ENCODE results near the gene GLUD1.
"Not testable (repeated sequence)": the region's sequence is repeated elsewhere in the genome, so short reads cannot be mapped to it uniquely, and the experiment has no call there.

The GLUD1 gene

DNA sequence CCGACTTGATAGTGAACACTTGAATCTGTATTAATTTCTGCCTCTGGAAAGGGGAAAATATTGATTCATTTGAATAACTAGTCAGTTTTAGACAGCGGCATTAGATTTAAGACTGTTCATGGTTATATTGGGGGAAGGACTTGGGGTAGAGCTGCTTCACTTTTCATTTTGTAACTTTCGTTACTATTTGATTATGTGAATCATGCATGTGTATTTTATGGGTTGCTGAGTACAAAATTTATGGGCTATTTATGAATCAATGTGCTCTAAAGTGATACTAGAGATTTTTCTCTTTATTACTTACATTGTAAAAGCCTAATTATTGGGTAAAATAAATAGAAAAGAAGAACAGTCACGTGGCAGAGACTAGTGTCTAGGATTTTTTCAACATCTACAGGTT lies 4.9 kb downstream of the GLUD1 start:
- DNase-seq: no peak

DNA sequence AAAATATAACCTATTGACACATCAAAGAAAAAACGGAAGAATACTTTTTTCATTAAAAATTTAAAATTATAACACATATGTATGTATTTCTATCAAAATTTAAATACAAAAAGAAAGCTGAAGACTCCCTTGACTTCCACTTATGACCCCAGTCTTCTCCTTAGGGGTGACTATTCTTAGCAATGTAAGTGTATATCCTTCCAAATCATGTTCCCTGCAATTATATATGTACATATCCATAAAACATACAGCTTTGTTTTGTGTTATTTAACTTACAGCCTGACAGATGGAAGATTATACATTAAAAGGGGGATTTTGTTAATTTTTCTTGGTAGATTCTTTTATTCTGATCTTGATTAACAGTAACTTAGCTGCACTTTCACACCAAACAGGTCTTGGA lies 9.1 kb downstream of the GLUD1 start:
- DNase-seq: no peak

DNA sequence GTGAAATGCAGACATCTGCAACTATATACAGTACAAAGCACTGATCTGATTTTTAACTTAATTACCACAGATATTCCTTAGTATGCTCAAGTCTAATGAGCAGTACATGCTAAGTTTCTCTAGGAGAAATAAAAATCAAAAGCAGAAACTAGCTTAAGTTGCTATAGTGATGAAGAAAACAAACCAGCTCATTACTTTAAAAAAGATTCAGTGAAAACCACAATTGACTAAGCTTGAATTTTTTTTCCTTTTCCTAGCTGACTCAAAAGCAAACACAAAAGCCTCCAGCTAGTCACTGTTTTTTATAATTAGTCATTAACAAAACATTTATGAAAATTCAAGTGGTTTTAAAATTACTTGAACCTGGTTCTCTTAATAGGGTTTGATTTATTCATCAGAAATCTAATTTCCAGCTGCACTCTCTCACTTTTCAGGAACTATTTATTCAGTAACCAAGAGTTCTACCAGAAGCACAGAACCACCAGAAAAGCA lies 10.3 kb downstream of the GLUD1 start:
- DNase-seq: not testable (repeated sequence)

DNA sequence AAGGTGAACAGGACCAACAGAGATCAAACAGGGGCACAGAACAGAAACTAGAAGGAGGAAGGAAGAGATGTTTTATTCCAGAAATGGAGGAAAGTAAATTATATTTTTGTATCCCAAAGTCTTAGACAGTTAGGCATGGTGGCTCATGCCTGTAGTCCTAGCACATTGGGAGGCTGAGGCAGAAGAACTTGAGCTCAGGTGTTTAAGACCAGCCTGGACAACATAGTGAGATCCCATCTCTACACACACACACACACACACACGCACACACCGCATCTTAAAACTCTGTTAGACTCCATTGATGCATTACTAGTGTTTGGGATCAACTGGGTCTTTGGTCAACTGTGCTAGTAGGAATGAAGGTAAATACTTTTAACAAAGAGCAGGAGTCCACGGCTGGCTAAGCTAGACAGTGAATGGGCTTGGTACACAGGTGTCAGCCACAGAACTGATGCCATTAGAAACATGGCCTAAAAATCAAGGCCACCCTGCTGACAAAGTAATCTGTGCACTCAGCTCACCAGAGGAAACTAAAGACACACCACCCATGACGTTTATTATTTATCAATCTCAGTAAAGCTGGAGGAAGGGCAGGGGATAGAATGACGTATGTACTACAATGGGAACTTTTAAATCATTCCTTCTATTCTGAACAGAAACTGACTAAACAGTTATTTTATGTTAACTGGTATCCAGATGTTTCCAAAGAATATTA lies 10.9 kb downstream of the GLUD1 start:
- peak in 2 of 3 experiments; percentile 4 to 55 for DNase-seq

DNA sequence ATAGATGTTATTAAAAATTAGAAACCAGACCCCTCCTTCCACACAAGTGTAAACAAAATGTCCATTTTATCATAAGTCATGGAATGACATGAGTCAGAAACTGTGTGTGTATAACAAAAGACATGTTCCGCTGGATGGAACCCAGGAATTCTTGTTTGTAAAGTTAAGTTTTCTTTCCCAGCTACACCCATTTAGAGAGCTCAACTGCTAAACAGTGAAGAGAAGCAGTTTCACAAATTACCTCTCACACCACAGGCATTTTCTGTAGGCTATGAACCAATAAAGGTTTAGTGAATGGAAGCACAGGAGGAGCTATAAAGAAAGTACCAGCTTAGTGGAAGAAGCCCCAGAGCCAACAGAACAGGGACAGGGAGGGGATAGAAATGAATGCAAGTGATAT lies 12.4 kb downstream of the GLUD1 start:
- peak in 1 of 3 experiments; percentile 0 for DNase-seq

DNA sequence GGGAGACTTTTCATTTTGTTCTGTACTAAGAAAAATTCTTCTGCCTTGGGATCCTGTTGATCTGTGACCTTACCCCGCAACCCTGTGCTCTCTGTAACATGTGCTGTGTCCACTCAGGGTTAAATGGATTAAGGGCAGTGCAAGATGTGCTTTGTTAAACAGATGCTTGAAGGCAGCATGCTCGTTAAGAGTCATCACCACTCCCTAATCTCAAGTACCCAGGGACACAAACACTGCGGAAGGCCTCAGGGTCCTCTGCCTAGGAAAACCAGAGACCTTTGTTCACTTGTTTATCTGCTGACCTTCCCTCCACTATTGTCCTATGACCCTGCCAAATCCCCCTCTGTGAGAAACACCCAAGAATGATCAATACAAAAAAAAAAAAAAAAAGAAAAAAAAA lies 13.1 kb downstream of the GLUD1 start:
- not testable (repeated sequence) for DNase-seq

DNA sequence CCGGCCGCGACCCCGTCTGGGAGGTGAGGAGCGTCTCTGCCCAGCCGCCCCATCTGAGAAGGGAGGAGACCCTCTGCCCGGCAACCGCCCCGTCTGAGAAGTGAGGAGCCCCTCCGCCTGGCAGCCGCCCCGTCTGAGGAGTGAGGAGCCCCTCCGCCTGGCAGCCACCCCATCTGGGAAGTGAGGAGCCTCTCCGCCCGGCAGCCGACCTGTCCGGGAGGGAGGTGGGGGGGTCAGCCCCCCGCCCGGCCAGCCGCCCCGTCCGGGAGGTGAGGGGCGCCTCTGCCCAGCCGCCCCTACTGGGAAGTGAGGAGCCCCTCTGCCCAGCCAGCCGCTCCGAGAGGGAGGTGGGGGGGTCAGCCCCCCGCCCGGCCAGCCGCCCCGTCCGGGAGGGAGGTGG lies 14.0 kb downstream of the GLUD1 start:
- not testable (repeated sequence) for DNase-seq

DNA sequence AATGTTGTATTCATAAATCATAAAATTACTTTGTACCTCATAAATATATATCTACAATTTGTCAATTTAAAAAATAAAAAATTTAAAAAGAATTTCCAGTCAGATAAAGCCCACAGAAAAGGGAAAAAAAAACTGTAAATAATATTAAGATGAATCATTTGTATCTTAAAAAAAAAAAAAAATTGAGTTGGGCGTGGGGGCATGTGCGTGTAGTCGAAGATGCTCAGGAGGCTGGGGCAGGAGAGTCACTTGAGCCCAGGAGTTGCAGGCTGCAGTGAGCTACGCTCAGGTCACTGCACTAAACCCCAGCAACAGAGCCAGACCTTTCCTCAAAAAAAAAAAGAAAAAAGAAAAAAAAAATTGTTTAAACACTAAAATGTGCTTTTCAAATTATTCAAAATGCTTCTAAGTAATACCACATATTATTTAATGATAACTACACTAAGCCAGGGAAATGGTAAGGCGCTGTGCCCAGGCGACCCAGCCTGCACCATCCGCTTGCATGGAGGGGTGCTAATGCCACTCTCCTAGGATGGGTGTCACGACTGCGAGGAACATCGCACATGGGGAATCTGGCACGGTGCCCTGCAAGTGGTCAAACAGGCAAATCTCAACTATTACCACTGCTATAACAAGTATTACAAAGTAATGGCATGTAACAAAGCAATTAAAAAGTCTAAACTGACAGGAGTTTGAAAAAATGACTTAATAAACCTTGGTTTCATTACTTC lies 15.4 kb downstream of the GLUD1 start:
- DNase-seq: no peak

DNA sequence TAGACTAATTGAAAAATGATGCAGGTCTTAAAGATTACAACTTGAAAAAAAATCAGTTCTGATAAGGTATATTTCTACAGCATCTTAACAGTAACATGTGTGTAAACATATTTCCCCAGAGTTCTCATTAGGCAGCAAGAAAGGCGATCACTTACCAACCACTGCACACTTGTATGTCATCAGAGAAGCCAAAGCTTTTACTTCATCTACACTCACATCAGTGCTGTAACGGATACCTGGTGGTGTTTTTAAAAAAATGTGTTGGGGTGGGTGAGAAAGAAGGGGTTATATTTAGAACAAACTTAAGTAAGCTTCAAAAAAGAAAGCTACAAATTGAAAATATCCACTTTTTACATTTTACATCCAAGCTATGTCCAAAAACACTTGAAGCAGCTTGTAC lies 18.2 kb downstream of the GLUD1 start:
- DNase-seq: not testable (repeated sequence)

DNA sequence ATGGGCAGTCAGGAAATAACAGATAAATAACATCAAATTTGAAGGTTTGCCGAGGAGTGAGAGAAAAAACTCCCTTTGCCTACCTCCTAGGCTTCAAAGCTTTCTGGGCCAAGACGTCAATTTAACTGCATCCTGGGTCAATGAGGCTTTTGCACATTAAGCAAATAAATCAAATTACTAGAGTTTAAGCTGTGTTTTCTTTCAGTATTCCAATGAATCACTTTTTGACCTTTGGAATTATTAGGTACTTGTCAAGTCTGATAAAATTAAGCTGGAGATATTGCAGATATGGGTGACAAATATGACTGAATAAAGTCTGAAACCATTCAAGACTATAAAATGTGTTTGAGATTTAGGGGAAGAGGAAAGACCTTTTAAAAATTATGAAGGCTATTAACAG lies 22.2 kb downstream of the GLUD1 start:
- no peak for DNase-seq

DNA sequence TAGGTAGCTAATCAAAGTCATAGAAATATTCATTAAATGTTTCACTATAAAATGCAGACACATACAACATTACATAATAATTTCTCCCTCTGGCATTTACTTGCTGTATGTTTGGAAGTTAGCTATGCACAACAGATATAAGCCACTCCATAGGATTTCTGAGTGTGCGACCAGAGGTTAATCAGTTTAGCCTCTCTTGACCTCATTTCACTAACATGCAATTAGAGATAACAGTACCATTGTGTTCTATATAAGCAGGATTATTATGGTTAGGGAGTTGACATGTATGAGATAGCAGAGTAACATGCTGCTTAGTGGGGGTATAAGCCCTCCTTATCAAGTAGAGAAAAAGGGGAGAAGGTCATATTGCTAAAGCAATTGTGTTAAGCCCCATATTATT lies 26.4 kb downstream of the GLUD1 start:
- no peak for DNase-seq

DNA sequence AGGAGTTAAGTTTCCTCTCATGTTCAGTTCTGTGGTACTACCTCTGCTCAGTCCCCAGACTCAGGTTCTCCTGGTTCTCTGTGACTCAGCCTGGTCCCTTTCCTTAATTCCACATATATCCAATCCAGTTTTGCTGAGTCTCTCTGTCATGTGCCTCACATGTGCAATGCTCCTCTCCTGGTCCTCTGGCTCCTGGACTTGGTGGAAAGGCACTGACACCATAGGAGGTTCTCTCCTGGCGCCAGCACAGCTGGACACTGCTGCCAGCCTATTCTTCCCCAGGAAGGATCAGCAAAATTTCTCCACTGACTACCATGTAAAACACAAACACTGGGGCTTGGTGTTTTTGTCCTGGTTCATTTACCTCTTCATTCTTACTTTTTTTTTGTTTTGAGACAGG lies 27.8 kb downstream of the GLUD1 start:
- DNase-seq: no peak

DNA sequence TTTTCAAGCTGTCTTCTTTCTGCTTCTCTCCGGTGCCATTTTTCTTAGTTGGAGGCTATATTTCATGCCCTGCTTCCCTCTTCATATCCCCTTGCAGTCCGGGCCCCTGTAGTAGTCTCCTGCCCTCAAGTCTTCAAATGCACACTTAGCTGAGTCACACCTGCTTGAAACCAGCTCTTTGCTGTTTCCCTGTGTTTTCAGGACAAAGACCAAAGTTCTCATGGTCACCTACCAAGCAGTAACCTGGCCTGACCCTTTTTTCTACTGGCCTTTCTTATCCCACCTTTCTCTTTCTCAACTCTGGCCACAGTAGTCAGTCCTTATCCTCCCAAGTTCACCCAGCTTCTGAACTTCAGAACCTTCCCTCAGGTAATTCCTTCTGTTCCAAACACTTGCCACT lies 28.5 kb downstream of the GLUD1 start:
- no peak for DNase-seq

DNA sequence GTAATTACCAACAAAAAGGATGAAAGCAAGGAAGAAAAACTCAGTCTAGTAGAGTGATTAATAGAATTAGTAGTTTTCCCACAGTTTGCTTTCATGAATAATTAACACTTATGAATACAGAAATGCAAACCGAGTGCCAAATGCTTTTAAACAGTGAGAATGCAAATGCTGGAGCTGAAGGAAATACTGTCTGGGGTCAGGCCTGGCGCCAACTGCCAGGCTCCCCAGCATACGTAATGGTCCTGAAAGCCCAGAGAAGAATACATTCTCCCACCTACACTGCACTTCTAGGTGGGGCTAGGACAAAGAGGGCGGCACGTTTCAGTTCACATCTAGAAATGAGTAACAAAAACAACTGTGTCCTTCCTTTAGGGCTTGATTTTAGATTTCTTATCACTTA lies 30.0 kb downstream of the GLUD1 start:
- DNase-seq: no peak

DNA sequence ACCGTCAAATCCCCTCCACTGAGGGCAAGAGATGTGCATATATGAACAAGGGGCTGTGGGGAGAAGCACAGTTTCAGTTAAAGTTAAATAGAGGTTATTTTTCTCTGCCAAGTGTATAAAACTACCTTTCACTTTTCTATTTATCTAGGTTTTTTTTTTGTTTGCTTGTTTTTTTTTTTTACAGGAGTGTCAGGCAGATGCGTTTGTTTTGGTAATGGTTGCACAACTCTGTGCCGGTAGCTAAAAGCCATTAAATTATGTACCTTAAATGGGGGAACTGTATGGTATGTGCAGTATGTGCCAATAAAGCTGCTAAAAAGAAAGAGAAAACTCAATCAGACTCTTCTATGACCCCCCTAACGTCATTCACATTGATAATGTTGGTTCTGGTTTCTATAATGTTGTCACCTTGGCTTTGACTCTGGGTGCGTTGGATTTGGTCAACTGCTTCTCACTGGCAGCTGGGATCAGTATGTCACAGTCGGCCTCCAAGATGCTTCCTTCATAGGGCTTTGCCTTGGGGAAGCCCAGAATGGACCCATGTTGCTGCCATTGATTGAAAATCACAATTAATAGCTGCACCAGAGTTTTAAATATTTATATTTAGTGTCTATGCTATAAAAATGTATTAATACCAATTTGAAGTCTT lies 34.2 kb downstream of the GLUD1 start:
- no peak for DNase-seq

DNA sequence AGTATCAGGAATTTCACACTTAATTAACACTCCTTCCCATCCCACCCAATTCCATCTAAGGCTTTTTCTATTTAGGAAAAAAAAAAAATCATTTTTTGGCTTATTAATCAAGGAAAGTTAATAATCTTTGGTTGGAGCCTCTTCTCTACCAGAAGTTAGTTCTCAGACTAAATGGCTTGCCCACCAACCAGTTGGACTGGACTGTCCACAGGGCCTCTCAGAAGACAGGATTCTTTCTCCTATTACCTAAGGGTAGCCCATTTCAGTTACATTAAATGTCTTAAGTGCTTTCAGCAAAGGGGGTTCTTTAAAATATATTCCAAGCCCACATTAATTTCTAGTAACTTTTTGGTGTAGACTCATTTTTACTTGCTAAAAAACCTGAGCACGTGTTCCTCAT lies 35.2 kb downstream of the GLUD1 start:
- no peak for DNase-seq

DNA sequence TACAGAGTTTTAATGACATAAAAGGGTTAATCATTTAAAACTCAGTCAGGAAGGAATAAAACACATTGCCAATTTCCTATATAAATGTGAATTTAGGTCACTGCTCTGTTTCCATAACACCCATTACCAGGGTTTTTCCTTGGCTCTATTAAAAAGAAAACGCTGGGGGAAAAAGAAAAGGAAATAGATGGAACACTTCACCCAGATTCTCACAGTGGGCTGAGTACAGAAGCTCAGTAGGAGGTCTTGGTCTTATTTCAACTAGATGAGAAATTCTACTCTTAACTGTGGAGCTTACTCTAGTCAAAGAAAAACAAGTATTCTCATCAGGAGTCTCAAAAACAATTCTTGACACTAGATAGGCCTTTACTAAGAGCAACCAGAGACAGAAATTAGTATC lies 36.5 kb downstream of the GLUD1 start:
- DNase-seq: no peak

DNA sequence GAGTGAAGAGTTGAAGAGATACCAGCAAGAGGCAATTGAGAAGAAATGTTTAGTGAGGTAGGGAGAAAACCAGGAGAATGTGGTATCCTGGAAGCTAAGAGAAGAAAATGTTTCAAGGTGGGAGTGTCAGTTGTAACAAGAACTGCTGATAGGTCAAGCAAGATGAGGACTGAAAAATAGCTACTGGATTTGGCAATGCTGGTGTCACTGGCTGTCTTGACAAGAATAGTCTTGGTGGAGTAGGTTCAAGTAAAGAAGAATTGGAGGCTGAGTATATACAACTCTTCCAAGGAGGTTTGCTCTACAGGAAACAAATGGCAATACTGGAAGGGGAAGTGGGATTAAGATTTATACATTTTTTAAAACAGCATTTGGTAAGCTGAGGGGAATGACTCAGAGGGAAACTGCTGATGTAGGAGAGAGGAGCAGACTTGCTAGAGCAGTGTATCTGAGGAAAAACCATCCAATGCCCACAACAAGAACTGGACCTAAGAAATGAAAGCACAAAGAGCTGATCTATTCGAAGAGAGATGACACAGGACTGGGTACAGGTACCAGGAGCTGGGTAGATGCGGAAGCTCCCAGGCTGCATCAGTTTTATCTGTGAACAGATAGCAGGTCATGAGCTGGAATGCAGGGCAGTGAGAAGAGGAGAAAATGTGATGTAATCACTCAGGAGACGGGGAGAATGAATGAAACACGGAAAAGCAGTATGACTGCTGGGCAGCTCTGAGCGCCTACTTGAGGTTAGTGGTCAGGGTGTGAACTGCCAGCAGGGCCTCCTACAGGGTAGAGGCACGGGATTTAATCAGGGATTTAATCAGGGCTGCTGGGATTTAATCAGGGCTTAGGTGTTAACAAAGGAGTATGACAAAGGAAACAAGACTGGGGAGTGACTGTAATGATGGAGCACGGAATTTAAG lies 40.0 kb downstream of the GLUD1 start:
- no peak for DNase-seq

DNA sequence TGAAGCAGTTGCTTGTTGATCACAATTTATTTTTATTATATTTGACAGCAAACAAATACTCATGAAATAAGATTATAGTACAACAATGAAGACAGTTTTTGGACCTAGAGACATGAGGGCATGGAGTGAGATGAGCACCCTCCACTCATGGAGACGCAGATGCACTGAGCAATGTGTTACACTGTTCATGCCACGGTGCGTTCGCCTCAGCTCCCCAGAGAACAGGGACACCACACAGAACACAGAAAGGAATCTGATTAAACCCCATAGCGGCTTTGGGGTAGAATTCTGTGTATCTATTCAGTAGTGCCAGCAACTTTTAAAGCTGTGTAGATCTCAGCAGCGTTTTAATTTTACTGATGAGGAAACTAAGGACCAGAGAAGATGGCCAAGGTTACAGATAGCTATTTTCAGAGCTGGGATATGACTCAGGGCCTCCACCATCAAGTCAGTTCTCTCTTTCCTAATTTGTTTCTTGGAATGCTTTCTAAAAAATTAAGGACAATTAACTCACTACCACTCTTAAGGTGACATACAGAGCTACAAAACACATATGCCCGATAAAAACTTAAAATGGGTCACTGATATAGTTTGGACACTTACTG lies 41.0 kb downstream of the GLUD1 start:
- DNase-seq: no peak

DNA sequence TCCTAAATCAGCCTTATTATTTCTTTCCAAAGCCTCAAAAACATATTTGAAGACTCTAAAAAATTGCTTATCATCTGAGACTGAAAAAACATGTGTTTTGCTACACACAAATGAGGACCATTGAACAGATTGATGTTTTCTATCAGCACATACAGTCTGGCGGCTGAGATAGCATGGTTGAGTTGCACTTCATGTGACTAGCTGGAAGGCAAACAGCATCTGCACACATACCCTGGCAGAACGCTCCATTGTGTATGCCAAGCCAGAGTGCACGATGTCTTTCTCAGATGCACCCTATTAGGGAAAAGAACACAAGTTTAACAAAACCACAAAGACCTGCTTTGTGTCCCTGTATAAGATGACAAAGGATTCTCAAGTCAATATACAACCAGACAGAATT lies 41.5 kb downstream of the GLUD1 start:
- no peak for DNase-seq

DNA sequence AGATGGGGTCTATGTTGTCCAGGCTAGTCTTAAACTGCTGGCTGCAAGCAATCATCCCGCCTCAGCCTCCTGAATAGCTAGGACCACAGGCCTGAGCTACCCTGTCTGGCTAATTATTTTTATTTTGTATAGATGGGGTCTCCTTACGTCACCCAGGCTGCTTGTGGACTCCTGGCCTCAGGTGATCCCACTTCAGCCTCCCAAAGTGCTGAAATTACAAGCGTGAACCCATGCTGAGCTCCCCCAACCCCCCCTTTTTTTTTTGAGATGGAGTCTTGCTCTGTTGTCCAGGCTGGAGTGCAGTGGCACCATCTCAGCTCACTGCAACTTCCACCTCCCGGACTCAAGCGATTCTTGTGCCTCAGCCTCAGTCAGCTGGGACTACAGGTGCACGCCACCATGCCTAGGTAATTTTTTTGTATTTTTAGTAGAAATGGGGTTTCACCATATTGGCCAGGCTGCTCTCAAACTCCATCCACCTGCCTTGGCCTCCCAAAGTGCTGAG lies 49.2 kb downstream of the GLUD1 start:
- no peak for DNase-seq

DNA sequence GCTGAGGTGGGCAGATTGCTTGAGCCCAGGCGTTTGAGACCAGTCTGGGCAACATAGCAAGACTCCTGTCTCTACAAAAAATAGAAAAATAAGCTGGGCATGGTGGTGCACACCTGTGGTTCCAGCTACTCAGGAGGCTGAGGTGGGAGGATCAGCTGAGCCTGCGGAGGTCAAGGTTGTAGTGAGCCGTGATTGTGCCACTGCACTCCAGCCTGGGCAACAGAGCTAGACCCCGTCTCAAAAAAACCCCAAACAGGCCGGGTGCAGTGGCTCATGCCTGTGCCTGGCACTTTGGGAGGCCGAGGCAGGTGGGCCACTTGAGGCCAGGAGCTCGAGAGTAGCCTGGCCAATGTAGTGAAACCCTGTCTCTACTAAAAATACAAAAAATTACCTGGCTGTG lies 51.1 kb downstream of the GLUD1 start:
- not testable (repeated sequence) for DNase-seq

Measured in NCI-H1417 (cell line).